H9 (cell line): Measurements from ENCODE around the gene ZDHHC11. TPM values are rescaled to one million over a fixed set of nuclear protein-coding genes. Genes with fewer than 3 reads are reported as not detected.

Experiments used
- DNase-seq: peaks from one replicate; pipeline ENCODE4 v3.0.0-alpha.2; 2017
- H2AFZ ChIP-seq: one replicate; pipeline ENCODE4 v1.6.1; 2013; ENCODE audit warnings: mild to moderate bottlenecking, low read length, control low read depth, moderate library complexity
- H2AK5ac ChIP-seq: 2 replicates; pipeline ENCODE4 v1.6.1; 2013; ENCODE audit warnings: low read length, control low read depth, mixed read lengths; ENCODE audit not compliant: insufficient read length
- H2BK120ac ChIP-seq: one replicate; pipeline ENCODE4 v1.6.1; 2013; ENCODE audit warnings: low read depth, mild to moderate bottlenecking, low read length, control low read depth, inconsistent platforms; ENCODE audit not compliant: poor library complexity, severe bottlenecking
- H2BK12ac ChIP-seq: 2 replicates; pipeline ENCODE4 v1.6.1; 2013; ENCODE audit warnings: low read length, control low read depth, mixed read lengths, low read depth; ENCODE audit not compliant: insufficient read length
- H2BK15ac ChIP-seq: 2 replicates; pipeline ENCODE4 v1.6.1; 2013; ENCODE audit warnings: low read depth, low read length, control low read depth
- H2BK20ac ChIP-seq: one replicate; pipeline ENCODE4 v1.6.1; 2013; ENCODE audit warnings: low read depth, mild to moderate bottlenecking, low read length, control low read depth, inconsistent platforms; ENCODE audit not compliant: poor library complexity, severe bottlenecking
- H2BK5ac ChIP-seq: 2 replicates; pipeline ENCODE4 v1.6.1; 2013; ENCODE audit warnings: low read length, control low read depth, mixed read lengths; ENCODE audit not compliant: insufficient read length
- H3K14ac ChIP-seq: 2 replicates; pipeline ENCODE4 v1.6.1; 2013; ENCODE audit warnings: low read length, control low read depth; ENCODE audit not compliant: insufficient read depth
- H3K18ac ChIP-seq: 2 replicates; pipeline ENCODE4 v1.6.1; 2013; ENCODE audit warnings: low read depth, mild to moderate bottlenecking, mixed read lengths, low read length, control low read depth; ENCODE audit not compliant: insufficient read length
- H3K23ac ChIP-seq: 2 replicates; pipeline ENCODE4 v1.6.1; 2013; ENCODE audit warnings: low read length, control low read depth, mixed read lengths, low read depth; ENCODE audit not compliant: insufficient read length
- H3K23me2 ChIP-seq: 2 replicates; pipeline ENCODE4 v1.6.1; 2013; ENCODE audit warnings: low read depth, mild to moderate bottlenecking, mixed read lengths, low read length, control low read depth; ENCODE audit not compliant: insufficient read length, poor library complexity, severe bottlenecking
- H3K27ac ChIP-seq: 2 replicates; pipeline ENCODE4 v1.5.1; 2013; ENCODE audit warnings: low read length, control low read depth, mixed read lengths, low read depth; ENCODE audit not compliant: insufficient read length
- H3K27me3 ChIP-seq: 2 replicates; pipeline ENCODE4 v1.6.1; 2013; ENCODE audit warnings: low read length, control low read depth, inconsistent platforms; ENCODE audit not compliant: insufficient read depth
- H3K4ac ChIP-seq: 2 replicates; pipeline ENCODE4 v1.6.1; 2013; ENCODE audit warnings: low read depth, mild to moderate bottlenecking, control low read depth, inconsistent platforms, low read length, moderate library complexity
- H3K4me1 ChIP-seq: 2 replicates; pipeline ENCODE4 v1.6.1; 2013; ENCODE audit warnings: low read length, control low read depth, inconsistent platforms; ENCODE audit not compliant: insufficient read depth
- H3K4me2 ChIP-seq: 2 replicates; pipeline ENCODE4 v1.6.1; 2013; ENCODE audit warnings: low read length, control low read depth, mixed read lengths; ENCODE audit not compliant: insufficient read length, insufficient read depth
- H3K56ac ChIP-seq: 2 replicates; pipeline ENCODE4 v1.6.1; 2013; ENCODE audit warnings: low read depth, mild to moderate bottlenecking, mixed read lengths, low read length, control low read depth; ENCODE audit not compliant: insufficient read length
- H3K79me1 ChIP-seq: 2 replicates; pipeline ENCODE4 v1.6.1; 2013; ENCODE audit warnings: low read depth, mild to moderate bottlenecking, moderate library complexity, low read length, control low read depth, inconsistent platforms; ENCODE audit not compliant: insufficient read depth, poor library complexity, severe bottlenecking
- H3K79me2 ChIP-seq: 2 replicates; pipeline ENCODE4 v1.6.1; 2013; ENCODE audit warnings: low read length, control low read depth, inconsistent platforms; ENCODE audit not compliant: insufficient read depth
- H3K9ac ChIP-seq: 2 replicates; pipeline ENCODE4 v1.6.1; 2013; ENCODE audit warnings: low read length, control low read depth, mixed read lengths; ENCODE audit not compliant: insufficient read length; ENCODE audit errors: extremely low read depth
- H3K9me3 ChIP-seq: one replicate; pipeline ENCODE4 v1.6.1; 2013; ENCODE audit warnings: low read depth, low read length, inconsistent platforms; ENCODE audit not compliant: control insufficient read depth
- H3T11ph ChIP-seq: one replicate; pipeline ENCODE4 v1.6.1; 2013; ENCODE audit warnings: mild to moderate bottlenecking, low read length, control low read depth, inconsistent platforms
- H4K20me1 ChIP-seq: one replicate; pipeline ENCODE4 v1.6.1; 2013; ENCODE audit not compliant: control insufficient read depth, insufficient read length, insufficient read depth
- H4K5ac ChIP-seq: 2 replicates; pipeline ENCODE4 v1.6.1; 2013; ENCODE audit warnings: low read depth, mild to moderate bottlenecking, mixed read lengths, low read length, control low read depth; ENCODE audit not compliant: insufficient read length
- H4K8ac ChIP-seq: replicated peaks from 2 replicates; pipeline ENCODE4 v1.6.1; 2013; ENCODE audit warnings: low read length, control low read depth, mixed read lengths, low read depth; ENCODE audit not compliant: insufficient read length
- H4K91ac ChIP-seq: 2 replicates; pipeline ENCODE4 v1.6.1; 2013; ENCODE audit warnings: low read depth, mild to moderate bottlenecking, moderate library complexity, mixed read lengths, low read length, control low read depth; ENCODE audit not compliant: insufficient read length
- H3K27ac Mint-ChIP-seq, 3 experiments: 2 replicates in 2 of 3; 3 replicates in 1 of 3; pipeline ENCODE4 v1.8.0; 2020 to 2021; ENCODE audit warnings: mixed read lengths in 3 of 3, mild to moderate bottlenecking in 1 of 3, moderate library complexity in 1 of 3
- H3K27me3 Mint-ChIP-seq: 2 replicates; pipeline ENCODE4 v1.8.0; 2021; ENCODE audit warnings: low read depth, mild to moderate bottlenecking, moderate library complexity, mixed read lengths
- H3K36me3 Mint-ChIP-seq, 3 experiments: 2 replicates in 2 of 3; 3 replicates in 1 of 3; pipeline ENCODE4 v1.8.0; 2020 to 2021; ENCODE audit warnings: low read depth in 3 of 3, mixed read lengths in 3 of 3; ENCODE audit not compliant: insufficient read depth in 1 of 3
- H3K4me1 Mint-ChIP-seq, 2 experiments: 2 replicates each; pipeline ENCODE4 v1.8.0; 2020; ENCODE audit warnings: mixed read lengths in 2 of 2
- H3K4me3 Mint-ChIP-seq, 2 experiments: 2 replicates in 1 of 2; 3 replicates in 1 of 2; pipeline ENCODE4 v1.8.0; 2020 to 2021; ENCODE audit warnings: mild to moderate bottlenecking in 2 of 2, mixed read lengths in 2 of 2, moderate library complexity in 1 of 2
- H3K9me3 Mint-ChIP-seq, 2 experiments: 2 replicates in 1 of 2; 3 replicates in 1 of 2; pipeline ENCODE4 v1.8.0; 2020; ENCODE audit warnings: mild to moderate bottlenecking in 2 of 2, mixed read lengths in 2 of 2, moderate library complexity in 1 of 2
- WGBS: extraction: QIAGEN DNeasy Blood & Tissue Kit; methylation state at CpG from one replicate; pipeline ENCODE4 v1.1.7; 2013; ENCODE audit warnings: missing lambda C conversion rate, low lambda C conversion rate, mixed read lengths; ENCODE audit not compliant: insufficient read length; ENCODE audit errors: extremely low coverage; 5-methylcytosine and 5-hydroxymethylcytosine counted together
- total RNA-seq: library from RNA; stranded (reverse); gene quantifications from 2 replicates; pipeline ENCODE4 v1.2.1, GENCODE V29; 2021
- TF ChIP-seq, protein P1 (sequence below): fragments of 200-600 bp; sonication (generic); conservative IDR thresholded peaks from 3 replicates; pipeline ENCODE4 v1.8.0; 2021; ENCODE audit warnings: antibody characterized with exemption, mild to moderate bottlenecking

Gene ZDHHC11
- total RNA-seq, 1 experiment from 2014 or later, result 37.6 TPM

DNA sequence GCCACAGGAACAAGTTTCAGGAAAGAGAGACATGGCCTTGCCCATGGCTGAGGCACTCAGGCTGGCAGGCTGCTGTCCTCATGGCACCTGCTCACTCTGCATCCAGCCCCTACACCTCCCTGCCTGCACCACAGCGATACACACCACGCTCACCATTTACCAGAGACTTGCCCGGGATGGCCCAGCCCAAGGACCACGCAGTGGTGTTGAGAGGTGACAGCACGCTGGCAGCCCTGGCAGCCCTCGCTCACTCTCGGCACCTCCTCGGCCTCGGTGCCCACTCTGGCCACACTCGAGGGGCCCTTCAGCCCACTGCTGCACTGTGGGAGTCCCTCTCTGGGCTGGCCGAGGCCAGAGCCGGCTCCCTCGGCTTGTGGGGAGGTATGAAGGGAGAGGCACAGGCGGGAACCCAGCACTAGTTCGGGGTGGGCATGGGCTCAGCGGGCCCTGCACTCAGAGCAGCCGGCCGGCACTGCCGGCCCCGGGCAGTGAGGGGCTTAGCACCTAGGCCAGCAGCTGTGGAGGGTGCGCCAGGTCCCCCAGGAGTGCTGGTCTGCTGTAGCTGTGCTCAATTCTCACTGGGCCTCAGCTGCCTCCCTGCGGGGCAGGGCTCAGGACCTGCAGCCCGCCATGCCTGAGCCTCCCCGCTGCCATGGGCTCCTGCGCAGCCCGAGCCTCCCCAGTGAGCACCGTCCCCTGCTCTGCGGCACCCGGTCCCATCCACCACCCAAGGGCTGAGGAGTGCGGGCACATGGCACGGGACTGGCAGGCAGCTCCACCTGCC is 86.6 kb downstream of the ZDHHC11 start:
- H3K27ac Mint-ChIP-seq, result no peak overlapping the region
- Histone ChIP-seq H3K79me2 (no peaks in the 10 kb centered on the region), H2BK120ac (no peak overlapping the region), H2BK5ac (no peak overlapping the region), H3K14ac (no peak overlapping the region; the same call in 1 of the 2 replicates), H3K23me2 (no peaks in the 10 kb centered on the region), H2BK20ac (no peak overlapping the region), H3K4me2 (no peak overlapping the region), H2BK12ac (no peak overlapping the region), H2BK15ac (no peak overlapping the region), H4K8ac (no peak overlapping the region), H3K27me3 (no peaks in the 10 kb centered on the region), H3K9me3 (no peaks in the 10 kb centered on the region), H3T11ph (no peak overlapping the region), H3K4ac (no peak overlapping the region; the same call in 1 of the 2 replicates), H4K20me1 (no peaks in the 10 kb centered on the region), H2AK5ac (no peak overlapping the region), H4K5ac (no peak overlapping the region), H3K4me1 (no peaks in the 10 kb centered on the region), H3K27ac (no peak overlapping the region), H4K91ac (no peak overlapping the region), H3K9ac (no peak overlapping the region), H3K56ac (no peak overlapping the region), H3K18ac (no peak overlapping the region), H3K23ac (no peak overlapping the region), H2AFZ (no peak overlapping the region), H3K79me1 (no peaks in the 10 kb centered on the region)
- TF ChIP-seq, protein P1, sequence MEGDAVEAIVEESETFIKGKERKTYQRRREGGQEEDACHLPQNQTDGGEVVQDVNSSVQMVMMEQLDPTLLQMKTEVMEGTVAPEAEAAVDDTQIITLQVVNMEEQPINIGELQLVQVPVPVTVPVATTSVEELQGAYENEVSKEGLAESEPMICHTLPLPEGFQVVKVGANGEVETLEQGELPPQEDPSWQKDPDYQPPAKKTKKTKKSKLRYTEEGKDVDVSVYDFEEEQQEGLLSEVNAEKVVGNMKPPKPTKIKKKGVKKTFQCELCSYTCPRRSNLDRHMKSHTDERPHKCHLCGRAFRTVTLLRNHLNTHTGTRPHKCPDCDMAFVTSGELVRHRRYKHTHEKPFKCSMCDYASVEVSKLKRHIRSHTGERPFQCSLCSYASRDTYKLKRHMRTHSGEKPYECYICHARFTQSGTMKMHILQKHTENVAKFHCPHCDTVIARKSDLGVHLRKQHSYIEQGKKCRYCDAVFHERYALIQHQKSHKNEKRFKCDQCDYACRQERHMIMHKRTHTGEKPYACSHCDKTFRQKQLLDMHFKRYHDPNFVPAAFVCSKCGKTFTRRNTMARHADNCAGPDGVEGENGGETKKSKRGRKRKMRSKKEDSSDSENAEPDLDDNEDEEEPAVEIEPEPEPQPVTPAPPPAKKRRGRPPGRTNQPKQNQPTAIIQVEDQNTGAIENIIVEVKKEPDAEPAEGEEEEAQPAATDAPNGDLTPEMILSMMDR, result no peak
- peaks cover 9% of the 10 kb centered on the region for H3K27me3 Mint-ChIP-seq
- DNase-seq, result no peak
- peaks cover 8 to 18% of the 10 kb centered on the region in 2 experiments; a peak in 4 of 5 replicates for H3K9me3 Mint-ChIP-seq
- no CpG with 5 or more reads among the region's 31 CpGs for WGBS
- H3K36me3 Mint-ChIP-seq, result peaks cover 0 to 10% (median 4%) of the 10 kb centered on the region in 3 experiments; a peak in 3 of 7 replicates
- H3K4me3 Mint-ChIP-seq, result no peak overlapping the region
- H3K4me1 Mint-ChIP-seq, result peaks cover 0 to 2% of the 10 kb centered on the region in 2 experiments; a peak in 1 of 4 replicates
